NCI-H2029 (cell line): ENCODE measurements around the gene SPRY1.

ENCODE experiments used
- DNase-seq: peaks from one replicate; lab custom pipeline; 2025; lab: John Stamatoyannopoulos, UW

Gene SPRY1

DNA sequence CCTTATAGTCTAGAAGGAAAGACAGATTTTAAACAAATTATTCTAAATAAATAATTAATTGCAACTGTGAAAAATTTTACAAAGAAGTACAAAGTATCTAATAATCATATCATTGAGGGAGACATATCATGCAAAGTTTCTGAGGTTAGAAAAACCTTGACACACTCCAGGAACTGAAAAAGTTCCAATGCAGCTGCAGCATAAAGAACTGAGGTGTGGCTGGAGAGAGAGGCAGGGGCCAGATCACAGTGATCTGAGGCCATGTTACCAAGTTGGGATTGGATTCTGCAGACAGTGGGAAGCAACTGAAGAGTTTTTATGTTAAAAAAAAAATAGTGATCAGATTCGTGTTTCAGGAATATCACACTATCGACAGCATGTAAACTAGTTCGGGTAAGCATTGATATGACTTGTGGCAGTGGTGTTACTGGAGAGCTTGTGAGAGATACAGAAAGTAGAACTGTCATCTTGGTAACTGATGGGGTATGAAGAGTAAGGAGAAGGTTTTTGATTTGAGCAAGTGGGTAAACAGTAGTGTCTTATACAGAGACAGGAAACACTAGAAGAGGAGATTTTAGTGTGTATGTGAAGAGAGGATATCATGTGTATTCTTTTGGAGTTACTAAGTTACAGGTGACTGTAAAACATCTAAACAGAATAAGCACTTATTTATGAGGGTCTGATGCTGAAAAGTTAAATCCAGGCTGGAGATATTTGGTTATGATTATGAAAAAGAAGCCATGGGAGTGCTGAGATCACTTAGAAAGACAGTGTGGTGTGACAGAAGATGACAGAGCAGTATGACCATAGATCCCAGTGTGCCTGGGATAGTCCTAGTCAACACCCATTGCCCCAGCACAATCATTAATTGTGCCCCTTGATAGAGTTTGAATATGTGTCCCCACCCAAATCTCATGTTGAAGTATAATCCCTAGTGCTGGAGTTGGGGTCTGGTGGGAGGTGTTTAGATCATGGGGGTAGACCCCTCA, 15.6 kb upstream of the SPRY1 start:
- no peak for DNase-seq

DNA sequence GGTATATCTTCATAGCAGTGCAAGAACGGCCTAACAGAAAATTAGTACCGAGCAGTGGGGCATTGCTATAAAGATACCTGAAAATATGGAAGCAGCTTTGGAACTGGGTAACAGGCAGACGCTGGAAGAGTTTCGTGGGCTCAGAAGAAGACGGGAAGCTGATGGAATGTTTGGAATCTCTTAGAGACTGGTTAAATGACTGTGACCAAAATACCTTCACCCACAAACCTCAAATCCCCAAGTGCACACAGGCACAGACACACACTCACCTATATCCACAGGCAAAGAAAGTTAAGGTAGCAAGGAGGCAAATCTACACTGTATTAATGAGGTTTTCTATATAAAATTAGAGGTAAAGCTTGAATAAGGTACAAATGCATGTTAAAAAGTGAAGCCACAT, 14.6 kb upstream of the SPRY1 start:
- no peak for DNase-seq

GRCh38 chr4:123383566-123383965, 13.0 kb upstream of the SPRY1 start:
- no peak for DNase-seq

- no peak for DNase-seq
Measured at GRCh38 chr4:123386609-123387008, 10.0 kb upstream of the SPRY1 start.

DNA sequence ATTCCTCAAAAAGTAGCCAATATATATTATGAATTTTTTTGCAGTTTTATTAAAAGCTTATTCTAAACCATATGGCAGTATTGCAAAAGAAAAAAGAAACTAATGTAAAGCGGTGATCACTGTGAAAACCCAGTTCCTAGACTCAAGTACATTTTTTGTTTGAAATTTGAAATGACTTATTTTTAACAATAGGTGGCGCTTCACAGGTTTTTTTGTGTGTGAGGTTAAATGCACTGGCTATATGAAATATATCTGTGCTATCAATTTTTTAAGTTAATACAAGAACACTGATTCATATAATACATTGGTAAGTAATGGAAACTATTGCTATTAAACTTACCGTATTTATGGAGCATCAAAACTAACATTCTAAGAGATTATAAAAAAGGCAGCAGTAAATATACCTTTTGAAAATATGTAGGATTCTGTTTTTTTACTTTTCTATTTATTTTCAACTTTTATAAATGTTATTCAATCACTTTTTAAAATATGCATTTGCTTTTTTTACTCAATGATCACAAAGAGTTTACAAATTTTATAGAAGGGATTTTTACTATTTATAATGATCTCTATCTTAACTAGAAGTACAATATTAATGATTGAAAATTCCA, 5.6 kb upstream of the SPRY1 start:
- DNase-seq: peak; percentile 1

GRCh38 chr4:123393721-123394120, 2.9 kb upstream of the SPRY1 start:
- no peak for DNase-seq

DNA sequence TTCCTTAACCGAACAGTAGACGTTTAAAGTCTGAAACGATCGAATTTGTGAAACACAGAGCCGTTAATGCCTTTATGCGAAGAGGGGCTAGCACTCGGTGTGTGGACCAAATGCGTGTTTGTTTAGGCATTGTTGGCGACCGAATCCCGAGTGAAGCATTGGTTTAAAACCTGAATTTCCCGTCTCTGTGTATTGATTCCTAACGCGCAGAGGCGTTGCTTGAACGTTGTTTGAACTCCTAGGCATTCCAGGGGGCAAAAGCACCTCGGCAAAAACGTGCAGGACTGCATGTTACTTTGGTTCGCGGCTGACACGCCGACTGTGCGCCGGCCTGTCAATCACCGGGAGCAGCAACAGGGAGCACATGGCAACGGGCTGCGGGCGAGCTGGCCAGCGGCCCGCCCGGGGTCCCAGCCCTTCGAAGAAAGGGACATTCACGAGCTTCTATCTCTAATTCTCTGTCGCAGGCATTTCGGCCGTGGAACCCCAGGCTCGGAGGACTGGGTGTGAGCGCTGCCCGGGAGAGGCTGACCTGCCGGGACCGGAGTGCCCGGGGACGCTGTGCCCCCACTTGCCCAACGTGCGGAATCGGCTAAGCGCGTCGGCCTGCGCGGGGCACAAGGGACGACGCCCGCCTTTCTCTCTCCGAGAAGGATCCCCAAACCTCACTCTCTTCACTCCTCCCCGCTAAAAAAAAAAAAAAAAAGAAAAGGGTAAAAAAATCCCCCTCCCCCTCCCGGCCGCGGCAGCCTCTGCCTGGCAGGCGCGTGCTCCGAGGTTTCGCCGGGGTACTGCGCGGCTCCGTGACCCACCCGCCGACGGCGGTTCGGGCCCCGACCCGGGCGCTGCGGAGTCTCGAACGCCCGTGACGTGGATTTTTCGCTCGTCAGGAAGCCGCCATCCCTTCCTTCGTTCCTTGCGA, 810 bp downstream of the SPRY1 start:
- peak; percentile 22 for DNase-seq

DNA sequence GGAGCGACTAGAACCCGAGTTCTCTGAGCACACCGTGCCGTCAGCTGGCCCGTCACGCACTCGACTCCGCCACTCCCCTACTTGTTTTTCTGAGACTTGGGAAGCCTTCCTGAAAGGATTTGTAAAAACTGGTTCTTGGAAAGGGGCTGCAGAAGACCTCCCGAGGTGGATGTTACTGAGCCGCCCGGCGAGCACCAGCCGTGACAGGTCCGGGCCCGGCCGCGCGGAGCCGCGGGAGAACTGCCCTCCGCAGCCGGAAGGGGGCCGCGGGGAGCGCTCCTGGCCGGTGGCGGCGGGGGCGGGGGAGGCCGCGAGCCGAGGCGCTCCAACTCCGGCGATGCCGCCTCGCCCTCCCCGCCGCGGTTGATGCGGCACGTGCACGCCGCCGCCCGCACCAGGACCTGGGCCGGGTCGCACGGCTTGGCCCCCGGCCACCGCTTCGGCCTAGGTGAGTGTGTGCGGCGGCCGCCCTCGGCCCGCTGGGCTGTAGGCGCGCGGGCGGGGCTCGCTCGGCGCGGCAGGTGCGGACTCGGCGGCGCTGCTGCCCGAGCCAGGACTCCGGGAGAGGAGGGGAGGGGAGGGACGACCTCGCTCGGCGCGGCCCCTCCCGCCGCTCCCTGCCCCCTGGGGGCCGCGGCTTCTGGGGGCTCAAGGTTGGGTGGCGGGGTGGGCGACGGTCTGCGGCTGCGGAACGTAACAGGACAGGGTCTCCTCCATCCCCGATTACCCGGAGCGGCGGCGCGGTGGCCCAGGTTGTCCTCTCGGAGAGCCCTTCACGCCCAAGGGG, 1.7 kb downstream of the SPRY1 start:
- peak; percentile 60 for DNase-seq

GRCh38 chr4:123398853-123399626, 2.4 kb downstream of the SPRY1 start:
- no peak for DNase-seq

GRCh38 chr4:123399627-123400358, 3.2 kb downstream of the SPRY1 start:
- no peak for DNase-seq

GRCh38 chr4:123401271-123402120, 4.9 kb downstream of the SPRY1 start:
- no peak for DNase-seq

GRCh38 chr4:123402121-123402465, 5.5 kb downstream of the SPRY1 start:
- DNase-seq: no peak

DNA sequence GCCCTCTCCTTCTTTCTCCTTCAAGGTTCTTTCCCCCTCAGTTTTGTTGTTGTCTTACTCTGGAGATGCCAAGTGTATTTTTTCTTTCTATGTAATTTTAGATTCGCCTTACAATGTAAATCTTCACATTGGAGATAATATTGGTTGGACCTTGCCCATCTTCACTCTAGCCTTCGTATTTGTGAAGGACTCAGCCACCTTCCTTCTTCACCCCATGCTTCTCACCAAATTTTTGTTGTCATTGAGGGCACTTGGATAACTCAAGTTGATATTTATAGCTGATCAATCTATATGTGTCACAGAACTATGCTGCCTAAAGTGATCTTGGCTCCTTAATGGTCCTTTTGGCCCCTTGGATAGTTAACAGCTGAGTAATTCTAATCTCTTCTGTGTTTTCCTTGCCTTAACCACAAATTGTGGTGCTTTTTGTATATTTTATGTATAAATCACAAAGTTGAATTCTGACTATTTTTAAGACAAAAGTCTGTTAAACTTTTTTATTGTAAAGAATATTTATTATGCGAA, 6.5 kb downstream of the SPRY1 start:
- DNase-seq: no peak

- DNase-seq: no peak
Measured at GRCh38 chr4:123404533-123404932, 7.9 kb downstream of the SPRY1 start.

- DNase-seq: no peak
Measured at GRCh38 chr4:123405267-123405865, 8.8 kb downstream of the SPRY1 start.

DNA sequence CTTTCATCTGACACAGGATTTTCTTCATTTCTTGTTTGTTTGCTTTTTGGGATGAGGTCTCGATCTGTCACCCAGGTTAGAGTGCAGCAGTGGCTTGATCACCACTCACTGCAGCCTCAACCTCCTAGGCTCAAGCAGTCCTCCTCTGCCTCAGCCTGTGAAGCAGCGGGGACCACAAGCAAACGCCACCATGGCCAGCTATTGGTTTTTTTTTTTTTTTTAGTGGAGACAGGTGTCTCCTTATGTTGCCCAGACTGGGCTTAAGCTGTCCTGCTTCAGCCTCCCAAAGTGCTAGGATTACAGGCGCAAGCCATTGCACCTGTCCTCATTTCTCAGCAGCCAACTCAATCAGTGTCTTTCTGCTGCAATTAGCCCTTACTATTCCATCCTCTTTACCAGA, 10.3 kb downstream of the SPRY1 start:
- no peak for DNase-seq

GRCh38 chr4:123408471-123409084, 12.0 kb downstream of the SPRY1 start:
- no peak for DNase-seq

DNA sequence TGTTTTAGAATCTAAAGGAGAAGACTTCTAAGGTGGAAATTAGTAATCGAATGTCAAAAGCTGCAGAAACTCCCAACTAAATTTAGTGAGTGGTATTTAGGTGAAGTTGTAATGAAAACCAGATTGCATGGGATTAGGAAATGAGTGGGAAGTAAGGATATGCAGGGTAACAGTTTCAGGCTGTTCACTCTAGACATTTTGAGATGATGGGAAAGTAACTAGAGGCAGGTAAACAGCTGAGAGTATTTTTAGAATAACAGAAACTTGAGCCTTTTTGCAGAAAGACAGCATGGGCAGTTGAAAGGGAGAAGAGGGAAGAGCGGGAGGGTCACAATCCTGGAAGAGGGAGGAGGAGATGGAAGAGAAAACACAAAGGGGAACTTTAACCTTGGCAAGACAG, 12.7 kb downstream of the SPRY1 start:
- no peak for DNase-seq
